HCT116 (cell line): ENCODE data around the gene XKR3. TPM values are rescaled to one million over a fixed set of nuclear protein-coding genes. Genes with fewer than 3 reads are reported as not detected.

Source experiments
- ATAC-seq: fragments of 200-7000 bp; cut with Tn5 transposase; 2 replicates; pipeline ENCODE4 v1.9.1; 2020; ENCODE audit warnings: mild to moderate bottlenecking, moderate library complexity
- BruUV-seq: library from RNA; stranded (reverse); fragments of 400-500 nt; replicated peaks from 2 replicates; lab custom pipeline; 2021; lab: Mats Ljungman, UMichigan
- CTCF ChIA-PET: fragments of 300-600 bp; sonication (Branson Sonifier 250); formaldehyde crosslinking; loops from one replicate; lab custom pipeline; 2021; ENCODE audit warnings: antibody characterized with exemption; lab: Charles Lee
- POLR2A ChIA-PET: fragments of 300-600, 350-600 bp; sonication (Branson Sonifier 250); formaldehyde crosslinking; loops from one replicate; lab custom pipeline; 2021; ENCODE audit warnings: antibody characterized with exemption; lab: Charles Lee
- RAD21 ChIA-PET, 2 experiments: fragments of 300-600 bp; sonication (Branson Sonifier 250); formaldehyde crosslinking; loops; one replicate each; lab custom pipeline; 2023; ENCODE audit warnings: low total read pairs in 2 of 2; ENCODE audit not compliant: uncharacterized antibody in 2 of 2, unreplicated experiment in 2 of 2, low non-redundant PET in 1 of 2; lab: Charles Lee
- DNase-seq: peaks from one replicate; pipeline ENCODE4 v3.0.0-alpha.2; 2010; ENCODE audit warnings: low read depth, low spot score
- H2AFZ ChIP-seq: fragments of 200-600 bp; shearing (Covaris generic), sonication (generic); 2 replicates; pipeline ENCODE4 v1.6.1; 2017; ENCODE audit warnings: low read depth, mixed run types, mixed read lengths, antibody characterized with exemption, low read length; ENCODE audit not compliant: poor library complexity, severe bottlenecking
- H3K27ac ChIP-seq: 2 replicates; pipeline ENCODE4 v1.5.1; 2012; ENCODE audit warnings: low read depth, low read length
- H3K27me3 ChIP-seq: fragments of 200-600 bp; sonication (generic); 2 replicates; pipeline ENCODE4 v1.6.1; 2016; ENCODE audit warnings: mixed run types, low read length, mixed read lengths; ENCODE audit not compliant: insufficient read depth
- H3K36me3 ChIP-seq, 2 experiments: fragments of 200-500 bp in 1 of 2; fragments of 200-600 bp in 1 of 2; sonication (Bioruptor generic) in 1 of 2; sonication (generic) in 1 of 2; 2 replicates each; pipeline versions ENCODE4 v1.5.1 to v1.6.1; 2014 to 2016; ENCODE audit warnings: low read length in 2 of 2, inconsistent platforms in 1 of 2, mixed read lengths in 1 of 2, mixed run types in 1 of 2; ENCODE audit not compliant: insufficient read depth in 2 of 2, control insufficient read depth in 1 of 2
- H3K4me1 ChIP-seq, 2 experiments: fragments of 200-600 bp in 1 of 2; sonication (generic) in 1 of 2; 2 replicates each; pipeline versions ENCODE4 v1.5.1 to v1.6.1; 2012 to 2017; ENCODE audit warnings: low read length in 2 of 2, inconsistent platforms in 1 of 2, mild to moderate bottlenecking in 1 of 2, mixed read lengths in 1 of 2, mixed run types in 1 of 2, moderate library complexity in 1 of 2; ENCODE audit not compliant: insufficient read depth in 2 of 2, control insufficient read depth in 1 of 2
- H3K4me2 ChIP-seq: fragments of 200-600 bp; sonication (generic); 2 replicates; pipeline ENCODE4 v1.6.1; 2017; ENCODE audit warnings: mixed run types, low read length, mixed read lengths
- H3K4me3 ChIP-seq, 2 experiments: fragments of 200-600 bp in 1 of 2; sonication (generic) in 1 of 2; replicated peaks in 1 of 2; 2 replicates each; pipeline ENCODE4 v1.5.1; 2011 to 2016; ENCODE audit warnings: low read length in 2 of 2, control low read depth in 1 of 2, low read depth in 1 of 2, mild to moderate bottlenecking in 1 of 2, mixed read lengths in 1 of 2, mixed run types in 1 of 2
- H3K79me2 ChIP-seq: fragments of 200-600 bp; sonication (generic); 2 replicates; pipeline ENCODE4 v1.6.1; 2017; ENCODE audit warnings: mild to moderate bottlenecking, mixed run types, low read length, moderate library complexity, mixed read lengths; ENCODE audit not compliant: insufficient read depth
- H3K9ac ChIP-seq: fragments of 200-600 bp; sonication (generic); 2 replicates; pipeline ENCODE4 v1.6.1; 2016; ENCODE audit warnings: low read length, mixed read lengths
- H3K9me2 ChIP-seq: fragments of 200-600 bp; sonication (generic), shearing (Covaris generic); 2 replicates; pipeline ENCODE4 v1.6.1; 2017; ENCODE audit warnings: mixed run types, mild to moderate bottlenecking, moderate library complexity; ENCODE audit not compliant: insufficient read depth
- H3K9me3 ChIP-seq, 2 experiments: fragments of 200-500 bp in 1 of 2; fragments of 200-600 bp in 1 of 2; sonication (Bioruptor generic) in 1 of 2; sonication (generic) in 1 of 2; 2 replicates each; pipeline ENCODE4 v1.6.1; 2014 to 2017; ENCODE audit warnings: low read length in 2 of 2, mixed read lengths in 2 of 2, inconsistent platforms in 1 of 2, low read depth in 1 of 2, mild to moderate bottlenecking in 1 of 2, mixed run types in 1 of 2, moderate library complexity in 1 of 2; ENCODE audit not compliant: control insufficient read depth in 1 of 2, insufficient read depth in 1 of 2
- H4K20me1 ChIP-seq: fragments of 200-600 bp; sonication (generic), shearing (Covaris generic); 2 replicates; pipeline ENCODE4 v1.6.1; 2017; ENCODE audit warnings: mixed run types, mild to moderate bottlenecking, moderate library complexity; ENCODE audit not compliant: insufficient read depth
- CEBPB ChIP-seq: IDR thresholded peaks from 2 replicates; pipeline ENCODE4 v1.6.1; 2012; ENCODE audit warnings: low read depth
- CTCF ChIP-seq, 3 experiments: fragments of 200-600 bp in 1 of 3; sonication (generic) in 1 of 3; IDR thresholded peaks in 2 of 3; conservative IDR thresholded peaks in 1 of 3; 2 replicates each; pipeline ENCODE4 v1.5.1; 2012 to 2017; ENCODE audit warnings: low read depth in 2 of 3, low read length in 2 of 3, antibody characterized with exemption in 1 of 3, borderline replicate concordance in 1 of 3, control low read depth in 1 of 3, mild to moderate bottlenecking in 1 of 3, mixed read lengths in 1 of 3, mixed run types in 1 of 3, moderate library complexity in 1 of 3; ENCODE audit not compliant: insufficient read depth in 1 of 3
- EGR1 ChIP-seq: IDR thresholded peaks from 2 replicates; pipeline ENCODE4 v1.6.1; 2012; ENCODE audit warnings: low read depth
- ELF1 ChIP-seq: IDR thresholded peaks from 2 replicates; pipeline ENCODE4 v1.6.1; 2012; ENCODE audit warnings: low read depth, borderline replicate concordance
- EZH2 ChIP-seq: fragments of 200-600 bp; sonication (generic); IDR thresholded peaks from 2 replicates; pipeline ENCODE4 v1.6.1; 2017; ENCODE audit warnings: antibody characterized with exemption, mixed run types
- FOSL1 ChIP-seq: IDR thresholded peaks from 2 replicates; pipeline ENCODE4 v1.6.1; 2012; ENCODE audit warnings: low read depth
- MAX ChIP-seq: IDR thresholded peaks from 2 replicates; pipeline ENCODE4 v1.6.1; 2012
- POLR2A ChIP-seq: IDR thresholded peaks from 2 replicates; pipeline ENCODE4 v1.7.0; 2011; ENCODE audit warnings: borderline replicate concordance; ENCODE audit not compliant: insufficient read depth, insufficient read length; ENCODE audit errors: extremely low read depth
- REST ChIP-seq: IDR thresholded peaks from 2 replicates; pipeline ENCODE4 v1.6.1; 2012; ENCODE audit warnings: low read depth
- SIN3A ChIP-seq: IDR thresholded peaks from 2 replicates; pipeline ENCODE4 v1.6.1; 2012; ENCODE audit warnings: low read depth
- SP1 ChIP-seq: IDR thresholded peaks from 2 replicates; pipeline ENCODE4 v1.6.1; 2012; ENCODE audit warnings: low read depth
- TCF7L2 ChIP-seq: IDR thresholded peaks from 2 replicates; pipeline ENCODE4 v1.7.0; 2011; ENCODE audit warnings: borderline replicate concordance, inconsistent platforms; ENCODE audit not compliant: insufficient read depth, insufficient read length; ENCODE audit errors: extremely low read depth
- YY1 ChIP-seq: IDR thresholded peaks from 2 replicates; pipeline ENCODE4 v1.6.1; 2011; ENCODE audit warnings: low read length, low read depth, moderate library complexity, mild to moderate bottlenecking; ENCODE audit not compliant: insufficient replicate concordance; ENCODE audit errors: extremely low read depth
- ZNF274 ChIP-seq: fragments of 200-500 bp; sonication (Bioruptor generic); IDR thresholded peaks from 2 replicates; pipeline ENCODE4 v1.6.1; 2014; ENCODE audit warnings: mild to moderate bottlenecking, low read depth, low read length, inconsistent platforms
- intact Hi-C: fragments of 100-400 bp; cut with micrococcal nuclease; formaldehyde crosslinking; loops from 2 replicates; pipeline ENCODE4 v1.10.0; 2022
- total RNA-seq: library from RNA; stranded (reverse); gene quantifications from one replicate; pipeline ENCODE4 v1.2.1, GENCODE V29; 2021; ENCODE audit not compliant: unreplicated experiment
- TF ChIP-seq, protein P1 (sequence below): IDR thresholded peaks from 2 replicates; pipeline ENCODE4 v1.6.1; 2011; ENCODE audit warnings: mild to moderate bottlenecking, low read length, moderate library complexity; ENCODE audit not compliant: insufficient replicate concordance; ENCODE audit errors: extremely low read depth
- TF ChIP-seq, protein P2 (sequence below): IDR thresholded peaks from 2 replicates; pipeline ENCODE4 v1.6.1; 2012

XKR3 gene
- total RNA-seq, 1 experiment from 2014 or later = not detected

DNA sequence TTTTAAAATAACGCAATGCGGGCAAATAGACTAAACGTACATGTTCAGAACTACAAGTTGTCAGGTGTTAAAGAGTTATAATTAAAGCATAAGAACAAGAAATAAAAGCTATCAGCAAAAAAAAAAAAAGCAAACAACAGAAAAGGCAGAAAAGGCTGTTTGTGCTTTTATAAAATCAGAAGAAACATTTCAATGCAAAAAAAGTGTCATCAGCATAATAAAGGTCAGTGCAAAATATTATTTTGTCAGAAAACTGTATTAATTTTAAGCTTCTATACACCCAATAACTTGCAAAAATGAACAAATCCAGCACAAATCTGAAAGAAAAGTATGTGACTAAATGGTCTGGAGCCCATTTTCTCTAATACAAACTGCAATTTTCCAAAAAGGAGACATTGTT lies 23.6 kb downstream of the XKR3 start:
- Histone ChIP-seq H3K4me1 (0 out of 4 replicates have a peak, but pooled peaks cover 0 to 3% of the 10 kb centered on the region in 2 experiments), H3K36me3 (no peaks in the 10 kb centered on the region), H3K27ac (no peak overlapping the region), H3K9me3 (no peaks in the 10 kb centered on the region), H3K9ac (no peak overlapping the region), H2AFZ (no peak overlapping the region), H3K4me2 (no peak overlapping the region), H3K79me2 (no peaks in the 10 kb centered on the region), H3K27me3 (no peaks in the 10 kb centered on the region), H3K9me2 (no peaks in the 10 kb centered on the region), H4K20me1 (no peaks in the 10 kb centered on the region), H3K4me3 (no peak overlapping the region)
- no peak for DNase-seq
- no TSS peak for BruUV-seq
- no peak for TF ChIP-seq YY1
- TF ChIP-seq CEBPB = no peak
- TF ChIP-seq, protein P1, sequence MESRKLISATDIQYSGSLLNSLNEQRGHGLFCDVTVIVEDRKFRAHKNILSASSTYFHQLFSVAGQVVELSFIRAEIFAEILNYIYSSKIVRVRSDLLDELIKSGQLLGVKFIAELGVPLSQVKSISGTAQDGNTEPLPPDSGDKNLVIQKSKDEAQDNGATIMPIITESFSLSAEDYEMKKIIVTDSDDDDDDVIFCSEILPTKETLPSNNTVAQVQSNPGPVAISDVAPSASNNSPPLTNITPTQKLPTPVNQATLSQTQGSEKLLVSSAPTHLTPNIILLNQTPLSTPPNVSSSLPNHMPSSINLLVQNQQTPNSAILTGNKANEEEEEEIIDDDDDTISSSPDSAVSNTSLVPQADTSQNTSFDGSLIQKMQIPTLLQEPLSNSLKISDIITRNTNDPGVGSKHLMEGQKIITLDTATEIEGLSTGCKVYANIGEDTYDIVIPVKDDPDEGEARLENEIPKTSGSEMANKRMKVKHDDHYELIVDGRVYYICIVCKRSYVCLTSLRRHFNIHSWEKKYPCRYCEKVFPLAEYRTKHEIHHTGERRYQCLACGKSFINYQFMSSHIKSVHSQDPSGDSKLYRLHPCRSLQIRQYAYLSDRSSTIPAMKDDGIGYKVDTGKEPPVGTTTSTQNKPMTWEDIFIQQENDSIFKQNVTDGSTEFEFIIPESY = no peak
- TF ChIP-seq ELF1 = no peak
- TF ChIP-seq, protein P2, sequence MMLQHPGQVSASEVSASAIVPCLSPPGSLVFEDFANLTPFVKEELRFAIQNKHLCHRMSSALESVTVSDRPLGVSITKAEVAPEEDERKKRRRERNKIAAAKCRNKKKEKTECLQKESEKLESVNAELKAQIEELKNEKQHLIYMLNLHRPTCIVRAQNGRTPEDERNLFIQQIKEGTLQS = no peak
- no peak for TF ChIP-seq ZNF274
- TF ChIP-seq REST = no peak
- no peak for TF ChIP-seq TCF7L2
- TF ChIP-seq SIN3A = no peak
- no peak for TF ChIP-seq SP1
- TF ChIP-seq MAX = no peak
- no peak for TF ChIP-seq EZH2
- TF ChIP-seq FOSL1 = no peak
- TF ChIP-seq CTCF (IDR thresholded peaks at IDR 0.05 in 2 of 3, conservative IDR thresholded peaks at IDR 0.05 in 1 of 3; ENCODE audit: borderline replicate concordance in 1 of 3, insufficient read depth in 1 of 3, low read depth in 2 of 3, low read length in 2 of 3) = no peak
- no peak for TF ChIP-seq POLR2A
- TF ChIP-seq EGR1 = no peak
- RAD21 ChIA-PET = no interaction called here
- CTCF ChIA-PET = interaction anchor here (0.8 kb wide), 1 partner anchor 18 kb away, joined by 3 read pairs; no protein-coding TSS in a partner anchor
- POLR2A ChIA-PET = no interaction called here
- intact Hi-C loops = no loop called here
- no peak for ATAC-seq
